HPDE6-E6E7 (cell line): ENCODE results near the gene PPDPF.
"Not testable (repeated sequence)": the region's sequence is repeated elsewhere in the genome, so short reads cannot be mapped to it uniquely, and the experiment has no call there.

Experiments
- DNase-seq: peaks from one replicate; pipeline ENCODE4 v3.0.0; 2011; ENCODE audit warnings: missing footprints; ENCODE audit errors: extremely low spot score

Gene PPDPF

GRCh38 chr20:63565021-63565698 lies 44.6 kb downstream of the PPDPF start:
- DNase-seq: no peak

GRCh38 chr20:63565699-63566335 lies 45.3 kb downstream of the PPDPF start:
- no peak for DNase-seq

- no peak for DNase-seq
These were observed 46.0 kb downstream of the PPDPF start for GRCh38 chr20:63566395-63567135.

- DNase-seq: no peak
These were observed 46.5 kb downstream of the PPDPF start for GRCh38 chr20:63567136-63567385.

- no peak for DNase-seq
These were observed 47.0 kb downstream of the PPDPF start for GRCh38 chr20:63567386-63568169.

- DNase-seq: no peak
These were observed 47.8 kb downstream of the PPDPF start for GRCh38 chr20:63568170-63568981.

GRCh38 chr20:63568986-63569949 lies 48.7 kb downstream of the PPDPF start:
- no peak for DNase-seq

- DNase-seq: no peak
These were observed 49.9 kb downstream of the PPDPF start for GRCh38 chr20:63570281-63571086.

- not testable (repeated sequence) for DNase-seq
These were observed 50.5 kb downstream of the PPDPF start for GRCh38 chr20:63571087-63571478.
